NCI-H1436 treated with DMSO at 0.1 percent for 48 hours (cell line): ENCODE data around the gene ZBTB7A.

ENCODE experiments used
- DNase-seq: peaks from one replicate; lab custom pipeline; 2025; lab: John Stamatoyannopoulos, UW

The ZBTB7A gene

DNA sequence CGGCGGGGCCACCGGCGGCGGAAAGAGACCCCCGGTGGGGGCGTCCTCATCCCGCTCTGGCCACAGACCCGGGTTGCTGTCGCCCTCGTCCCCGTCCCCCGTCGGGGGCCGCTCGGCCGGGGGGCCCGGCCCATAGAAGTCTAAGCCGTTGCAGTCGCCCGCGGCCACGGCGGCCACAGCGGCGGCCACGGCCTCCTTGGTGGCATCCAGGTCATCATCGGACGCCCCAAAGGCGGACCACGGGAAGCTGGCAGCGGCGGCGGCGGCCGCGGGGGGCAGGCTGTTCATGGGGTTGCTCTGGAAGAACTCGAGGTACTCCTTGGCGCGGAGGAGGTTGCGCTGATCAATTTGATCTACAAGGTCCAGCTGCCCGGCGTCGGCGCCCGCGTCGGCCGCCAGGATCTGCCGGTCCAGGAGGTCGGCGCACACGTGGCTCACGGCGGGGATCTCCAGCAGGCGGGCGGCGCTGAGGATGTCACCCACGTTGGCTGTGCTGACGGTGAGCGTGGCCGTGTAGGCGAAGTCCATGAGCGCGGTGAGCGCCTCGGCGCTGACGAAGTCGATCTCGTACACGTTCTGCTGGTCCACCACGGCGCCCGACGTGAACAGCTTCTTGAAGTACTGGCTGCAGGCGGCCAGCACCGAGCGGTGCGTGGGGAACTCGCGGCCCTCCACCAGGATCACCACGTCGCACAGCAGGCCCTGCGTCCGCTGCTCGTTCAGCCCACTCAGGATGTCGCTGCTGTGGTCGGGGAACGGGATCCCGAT is 12.1 kb downstream of the ZBTB7A start:
- no peak for DNase-seq

DNA sequence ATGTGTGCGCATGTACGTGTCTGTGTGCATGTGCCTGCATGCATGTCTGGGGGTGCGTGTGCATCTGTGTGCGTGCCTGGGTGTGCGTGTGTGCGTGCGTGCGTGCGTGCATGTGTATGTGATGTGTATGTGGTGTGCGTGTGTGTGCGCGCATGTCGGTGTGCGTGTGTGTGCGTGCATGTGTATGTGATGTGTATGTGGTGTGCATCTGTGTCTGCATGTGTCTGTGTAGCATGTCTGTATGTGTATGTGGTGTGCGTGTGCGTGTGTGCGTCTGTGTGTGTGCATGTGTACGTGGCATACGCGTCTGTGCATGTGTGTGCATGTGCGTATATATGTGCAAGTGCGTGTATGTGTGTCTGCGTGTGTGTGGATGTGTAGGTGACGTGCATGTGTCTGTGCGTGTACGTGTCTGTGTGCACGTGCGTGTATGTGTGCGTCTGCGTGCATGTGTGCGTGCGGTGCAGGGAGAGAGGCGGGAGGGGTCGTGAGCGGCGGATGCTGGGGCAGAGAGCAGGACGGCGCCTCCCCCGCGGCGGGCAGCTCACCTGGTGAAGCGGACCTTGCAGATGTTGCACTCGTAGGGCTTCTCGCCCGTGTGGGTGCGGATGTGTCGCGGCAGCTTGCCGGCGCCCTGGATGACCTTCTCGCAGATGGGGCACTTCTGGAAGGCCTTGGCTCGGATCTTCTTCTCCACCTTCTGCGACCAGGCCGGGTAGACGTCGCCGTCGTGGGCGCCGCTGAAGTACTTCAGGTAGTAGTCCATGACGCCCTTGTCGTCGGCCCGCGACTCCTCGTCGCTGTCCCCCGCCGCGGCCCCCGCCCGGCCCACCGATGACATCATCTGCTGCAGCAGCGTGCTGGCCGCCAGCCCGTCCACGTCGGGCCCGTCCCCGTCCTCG is 13.0 kb downstream of the ZBTB7A start:
- no peak for DNase-seq

DNA sequence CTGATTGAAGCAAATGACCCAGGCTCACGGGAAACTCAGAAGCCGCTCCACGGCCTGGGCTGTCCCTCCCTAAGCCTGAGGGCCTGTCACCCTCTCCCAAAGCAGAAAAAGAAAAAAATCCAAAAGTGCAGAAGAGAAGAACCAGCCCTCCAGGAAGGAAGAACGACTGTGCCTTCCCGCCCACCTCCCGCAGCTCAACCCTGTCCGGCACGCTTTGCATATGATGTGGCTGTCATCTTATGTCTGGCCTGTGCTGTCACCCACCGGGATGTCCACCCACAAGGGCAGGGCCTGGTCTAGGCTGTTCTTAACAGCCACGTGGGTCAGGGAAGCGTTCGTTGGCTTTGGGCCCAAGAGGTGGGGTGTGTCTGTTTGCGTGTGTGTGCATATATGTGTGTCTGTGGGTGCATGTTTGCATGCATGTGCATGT is 13.7 kb downstream of the ZBTB7A start:
- no peak for DNase-seq

DNA sequence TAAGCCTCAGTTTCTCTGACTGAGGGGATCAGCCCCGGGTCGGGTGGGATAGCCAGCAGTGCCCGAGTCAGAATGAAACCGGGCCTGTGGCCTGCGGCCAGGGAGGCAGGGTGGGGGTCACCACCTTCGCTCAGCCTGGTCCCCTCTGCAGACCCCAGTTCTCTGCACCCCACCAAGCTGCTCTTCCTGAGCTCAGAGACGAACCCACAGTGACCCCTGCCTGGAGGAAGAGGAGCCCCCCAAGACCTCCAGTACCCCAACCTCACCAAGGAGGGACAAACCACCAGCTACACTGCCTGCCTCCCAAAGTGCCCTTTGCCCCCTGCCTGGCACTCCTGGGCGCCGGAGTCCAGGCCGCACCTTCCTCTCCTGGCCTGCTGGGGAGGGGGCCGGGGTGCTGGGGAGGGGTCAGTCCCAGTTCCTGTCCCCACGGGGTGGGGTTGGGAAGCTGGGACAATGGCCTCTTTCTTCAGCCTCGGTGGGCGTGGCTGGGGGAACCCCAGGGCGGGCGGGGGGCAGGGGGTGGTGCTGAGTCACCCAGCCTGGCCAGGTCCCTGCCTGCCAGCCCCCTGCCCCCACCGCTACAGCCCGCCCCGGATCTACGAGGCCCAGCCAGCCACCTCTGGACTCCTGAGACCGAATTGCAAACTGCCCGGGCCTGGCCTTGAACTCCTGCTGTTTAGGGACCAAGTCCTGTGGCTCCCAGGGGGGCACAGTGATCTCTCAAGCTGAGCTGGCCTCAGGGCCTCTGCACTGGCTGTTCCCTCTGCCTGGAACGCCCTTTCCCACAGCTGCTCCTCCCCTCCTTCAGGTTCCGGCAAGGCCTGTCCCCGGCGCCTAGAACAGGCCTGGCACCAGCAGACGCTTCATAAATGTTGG is 14.3 kb downstream of the ZBTB7A start:
- DNase-seq = no peak

DNA sequence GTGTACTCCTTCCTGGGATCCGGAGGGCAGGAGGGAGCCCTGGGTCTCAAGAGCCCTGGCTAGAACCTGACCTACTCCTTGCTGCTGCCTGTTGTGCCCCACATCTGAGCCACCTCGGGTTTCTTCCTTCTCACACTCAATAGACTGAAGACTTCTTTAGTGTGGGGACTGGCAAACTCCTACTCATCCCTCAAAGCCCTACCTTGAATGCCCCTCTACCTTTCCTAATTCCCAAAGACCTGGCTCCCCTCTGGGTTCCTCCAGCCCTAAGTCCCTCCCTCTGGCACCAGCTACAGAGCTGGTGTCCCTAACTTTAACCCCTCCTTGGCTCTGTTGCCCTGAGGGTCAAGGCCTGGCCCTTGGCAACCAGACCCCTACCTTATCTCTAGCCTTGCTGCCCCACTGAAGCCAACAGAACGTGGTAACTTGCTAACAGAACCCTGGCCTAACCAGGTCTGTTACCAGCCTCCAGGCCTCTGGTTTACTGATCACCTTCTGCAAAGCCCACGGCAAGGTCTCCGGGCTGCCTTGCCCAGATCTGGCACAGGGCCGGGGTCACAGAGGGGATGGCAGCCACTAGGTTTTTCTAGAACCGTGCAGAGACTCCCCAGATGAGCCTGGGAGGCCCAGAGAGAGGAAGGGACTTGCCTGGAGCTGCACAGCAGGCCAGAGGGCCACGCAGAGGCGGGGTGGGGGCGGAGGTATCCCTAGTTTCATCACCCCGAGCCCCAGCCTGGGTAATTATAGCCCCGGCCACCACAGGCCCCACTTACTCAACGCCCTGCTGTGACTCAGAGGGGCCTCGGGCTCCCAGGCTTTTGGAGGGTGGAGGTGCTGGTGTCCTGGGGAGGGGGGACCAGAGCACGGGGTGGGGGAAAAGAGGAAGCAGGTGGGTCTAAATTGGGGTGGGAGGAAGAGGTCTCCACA is 15.3 kb downstream of the ZBTB7A start:
- no peak for DNase-seq

DNA sequence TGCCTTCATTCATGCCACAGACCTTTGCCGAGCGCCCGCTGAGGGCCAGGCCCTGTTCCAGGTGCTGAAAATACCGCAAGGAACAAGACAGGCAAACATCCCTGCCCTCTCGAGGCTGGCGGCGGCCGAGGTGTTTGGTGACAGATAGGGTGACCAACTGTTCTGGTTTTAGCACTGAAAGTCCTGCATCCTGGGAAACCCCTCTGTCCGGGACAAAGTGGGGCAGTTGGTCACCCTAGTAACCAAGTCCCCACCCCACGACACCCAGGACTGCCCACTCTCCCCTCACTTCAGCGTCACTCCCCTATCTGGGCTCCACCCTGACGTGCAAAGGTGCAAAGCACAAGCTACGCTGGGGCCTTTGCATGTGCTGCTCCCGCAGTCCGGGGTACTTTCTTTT is 17.3 kb downstream of the ZBTB7A start:
- no peak for DNase-seq

DNA sequence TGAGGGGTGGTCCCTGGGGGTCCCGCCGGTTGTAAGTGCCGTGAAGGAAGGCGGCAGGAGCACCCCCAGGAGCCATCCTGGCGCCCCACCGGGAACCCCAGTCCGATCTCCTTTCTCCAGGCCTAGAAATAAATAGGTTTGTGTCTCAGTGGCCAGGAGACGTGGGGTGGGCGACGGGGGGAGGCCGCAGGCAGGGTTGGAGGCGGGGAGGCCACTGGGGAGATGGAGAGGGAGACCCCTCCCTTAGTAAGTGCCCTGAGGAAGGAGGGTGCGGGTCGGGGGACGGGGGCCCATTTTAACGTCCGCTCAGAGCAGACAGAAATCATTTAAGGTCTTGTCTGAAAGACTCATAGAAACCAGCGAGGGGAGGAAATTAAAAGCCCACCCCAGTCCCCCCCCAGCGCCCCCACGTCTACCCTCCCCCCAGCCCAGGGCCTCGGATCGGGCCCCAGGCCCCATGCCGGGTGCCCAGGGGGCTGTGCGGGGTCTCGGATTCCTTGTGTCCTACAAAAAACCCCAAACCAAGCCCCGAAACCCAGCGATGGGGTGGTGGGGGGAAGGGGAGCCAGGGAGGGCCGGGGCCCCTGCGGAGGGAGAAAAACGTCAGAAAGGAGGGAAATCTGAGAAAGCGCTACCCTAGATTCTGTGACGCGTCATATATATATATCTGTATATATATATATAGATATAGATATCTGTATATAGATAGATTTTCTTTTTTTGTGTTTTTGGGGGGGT is 19.6 kb downstream of the ZBTB7A start:
- no peak for DNase-seq

DNA sequence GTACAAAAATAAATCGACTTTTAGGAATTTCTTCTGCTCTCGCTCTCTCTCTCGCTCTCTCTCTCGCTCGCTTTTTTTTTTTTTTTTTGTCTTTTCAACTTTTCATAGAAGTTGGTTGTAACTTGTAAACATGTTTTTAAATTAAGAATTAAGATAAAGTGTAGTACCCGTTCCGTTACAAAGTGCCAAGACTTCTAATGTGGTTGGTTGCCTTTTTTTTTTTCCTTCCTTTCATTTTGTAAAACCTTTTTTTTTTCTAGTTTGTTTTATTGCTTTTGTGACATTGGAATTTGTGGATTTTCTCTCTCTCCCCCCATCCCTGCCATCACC is 20.4 kb downstream of the ZBTB7A start:
- DNase-seq = no peak

DNA sequence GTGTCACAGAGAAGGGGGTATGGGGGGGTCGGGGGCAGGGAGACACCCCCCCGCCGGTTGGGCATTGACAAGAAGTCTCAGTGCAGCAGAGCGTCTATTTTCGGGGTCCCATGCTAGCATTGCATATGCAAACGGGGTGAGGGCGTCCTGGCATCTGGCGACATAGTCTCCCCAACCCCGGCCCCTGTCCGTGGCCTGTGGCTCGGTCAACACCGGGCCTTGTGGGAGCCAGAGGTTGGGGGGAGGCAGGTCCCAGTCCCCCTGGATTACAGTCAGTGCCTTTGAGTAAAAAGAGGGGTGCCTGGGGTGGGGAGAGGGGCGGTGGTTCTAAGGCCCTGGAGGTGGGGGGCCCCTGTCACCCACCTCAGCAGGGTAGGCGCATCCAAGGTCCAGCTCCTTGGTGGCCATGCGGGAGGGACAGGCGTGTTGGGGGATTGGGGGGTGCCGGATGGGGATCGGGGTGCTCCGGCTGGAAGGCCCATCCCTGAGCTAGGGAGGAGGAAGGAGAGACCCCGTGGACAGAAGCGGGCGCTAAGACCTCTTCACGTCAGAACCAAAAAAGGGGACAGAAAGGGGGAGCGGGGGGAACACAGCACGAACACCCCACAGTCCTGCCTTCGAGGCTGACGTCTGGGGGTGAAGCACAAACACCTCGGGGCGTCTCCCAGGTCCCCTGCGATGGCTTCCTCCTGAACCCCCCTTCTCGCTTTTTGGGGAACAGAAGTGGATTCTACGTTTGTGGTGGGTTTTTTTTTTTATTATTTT is 20.9 kb downstream of the ZBTB7A start:
- no peak for DNase-seq

- no peak for DNase-seq
Observed at GRCh38 chr19:4044990-4045465, 21.7 kb downstream of the ZBTB7A start.

DNA sequence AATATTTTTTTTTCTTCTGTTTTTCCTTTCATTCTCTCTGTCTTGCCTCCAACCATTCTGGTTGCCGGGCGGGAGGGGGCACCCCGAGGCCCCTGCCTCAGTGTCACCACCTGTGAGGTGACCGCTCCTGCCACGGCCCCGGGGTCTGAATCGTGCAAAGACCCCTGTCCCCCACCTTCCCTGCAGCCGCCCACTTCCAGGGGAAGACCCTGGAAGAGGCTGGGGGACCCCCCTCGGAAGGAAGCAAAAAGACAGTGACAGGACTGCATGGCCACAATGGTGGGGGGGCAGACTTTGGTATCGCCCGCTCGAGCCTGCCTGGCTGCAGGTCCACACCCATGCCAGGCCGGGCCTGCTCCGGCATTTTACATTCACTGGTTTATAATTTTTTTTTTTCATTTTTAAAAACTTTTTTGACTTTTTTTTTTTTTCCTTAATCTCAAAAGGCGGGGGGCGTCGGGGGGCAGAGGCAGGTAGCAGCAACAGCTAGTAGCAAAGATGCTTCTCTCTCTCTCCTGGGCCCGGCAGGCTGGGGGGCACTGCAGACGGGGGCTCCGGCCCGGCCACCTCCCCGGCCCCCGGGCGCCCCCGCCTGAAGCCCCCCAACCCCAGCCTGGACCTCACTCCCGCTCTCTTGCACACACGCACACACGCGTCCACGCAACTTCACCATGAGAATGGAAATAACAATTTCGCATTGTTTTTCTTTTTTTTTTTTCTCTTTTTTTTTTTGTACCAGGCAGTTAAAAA is 22.6 kb downstream of the ZBTB7A start:
- DNase-seq = no peak

- DNase-seq = no peak
Observed at GRCh38 chr19:4043401-4043800, 23.3 kb downstream of the ZBTB7A start.

- no peak for DNase-seq
Observed at GRCh38 chr19:4042731-4043082, 24.0 kb downstream of the ZBTB7A start.

- DNase-seq = no peak
Observed at GRCh38 chr19:4042064-4042730, 24.5 kb downstream of the ZBTB7A start.

- DNase-seq = no peak
Observed at GRCh38 chr19:4038661-4039423, 27.9 kb downstream of the ZBTB7A start.

GRCh38 chr19:4038057-4038456 is 28.6 kb downstream of the ZBTB7A start:
- DNase-seq = no peak

DNA sequence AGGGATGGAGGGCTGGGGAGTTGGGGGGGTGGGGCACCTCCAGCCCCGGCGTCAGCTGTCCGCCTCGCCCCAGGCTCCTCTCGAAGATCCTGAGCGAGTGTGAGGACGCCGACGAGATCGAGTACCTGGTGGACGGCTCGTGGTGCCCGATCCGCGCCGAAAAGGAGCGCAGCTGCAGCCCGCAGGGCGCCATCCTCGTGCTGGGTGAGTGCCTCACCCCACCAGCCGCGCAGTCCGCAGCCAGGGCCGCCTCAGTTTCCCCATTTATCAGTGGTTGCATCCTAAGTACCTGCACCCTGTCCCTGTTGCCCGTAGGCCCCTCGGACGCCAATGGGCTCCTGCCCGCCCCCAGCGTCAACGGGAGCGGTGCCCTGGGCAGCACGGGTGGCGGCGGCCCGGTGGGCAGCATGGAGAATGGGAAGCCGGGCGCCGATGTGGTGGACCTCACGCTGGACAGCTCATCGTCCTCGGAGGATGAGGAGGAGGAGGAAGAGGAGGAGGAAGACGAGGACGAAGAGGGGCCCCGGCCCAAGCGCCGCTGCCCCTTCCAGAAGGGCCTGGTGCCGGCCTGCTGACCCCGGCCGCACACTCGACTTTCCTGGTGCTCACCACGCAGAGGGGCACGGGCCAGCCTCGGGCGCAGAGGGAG is 29.3 kb downstream of the ZBTB7A start:
- DNase-seq = no peak
